ACHN (cell line): ENCODE data around the gene DRG2.

Experiments used
- DNase-seq: peaks from one replicate; pipeline ENCODE4 v3.0.0-alpha.2; 2015
- in situ Hi-C: cut with HindIII; loops from 2 replicates; pipeline ENCODE4 v1.10.0; 2017; ENCODE audit warnings: low sequenced_read_pairs, low pct_ligation_motif_present, low pct_unique_long_range_greater_than_20kb

The DRG2 gene

DNA sequence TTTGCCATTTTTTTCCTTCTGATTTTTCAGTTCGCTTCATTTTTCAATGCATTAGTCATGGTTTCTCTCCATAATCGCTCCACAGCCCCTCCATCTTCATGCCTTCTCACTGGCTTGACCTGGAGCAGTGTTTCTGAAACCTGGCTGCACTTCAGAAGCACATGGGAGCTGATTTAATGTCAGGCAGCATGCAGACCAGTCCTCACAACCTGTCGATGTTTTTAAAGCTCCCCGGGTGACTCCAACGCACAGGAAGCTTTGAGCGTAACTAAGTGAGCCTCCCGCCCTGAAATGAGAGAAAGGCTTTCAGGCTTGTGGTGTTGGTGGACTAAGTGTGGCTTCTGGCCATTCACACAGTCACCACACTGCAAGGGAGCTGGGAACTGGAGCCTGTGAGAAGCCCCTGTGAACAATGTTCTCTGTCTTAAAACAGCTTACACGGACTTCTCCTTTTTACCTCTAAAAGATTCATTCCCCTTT lies 16.8 kb upstream of the DRG2 start:
- no peak for DNase-seq
- in situ Hi-C loops, result no loop called here

GRCh38 chr17:18071751-18072150 lies 16.0 kb upstream of the DRG2 start:
- no peak for DNase-seq
- in situ Hi-C loops, result no loop called here

GRCh38 chr17:18074566-18075272 lies 13.0 kb upstream of the DRG2 start:
- in situ Hi-C loops, result no loop called here
- no peak for DNase-seq

- DNase-seq, result no peak
- in situ Hi-C loops, result no loop called here
These were observed 10.8 kb upstream of the DRG2 start for GRCh38 chr17:18076936-18077335.

DNA sequence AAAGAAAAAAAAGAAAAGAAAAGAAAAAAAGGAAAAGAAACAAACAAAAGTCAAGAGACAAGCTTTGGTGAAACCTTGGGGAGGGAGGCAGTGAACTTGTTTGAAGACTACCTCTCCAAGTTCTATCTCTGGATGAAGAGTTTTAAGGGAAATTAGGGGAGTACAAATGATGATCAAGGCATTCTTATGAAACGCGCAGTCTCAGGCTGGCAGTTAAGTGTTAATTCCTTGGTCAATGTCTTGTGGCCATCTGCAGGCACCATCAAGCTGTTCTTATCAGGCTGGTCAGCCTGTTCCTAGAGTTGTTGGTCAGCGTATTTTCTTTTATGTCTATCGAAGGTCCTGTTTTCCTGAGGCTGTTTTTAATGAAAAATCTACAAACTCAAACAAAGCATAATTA lies 8.2 kb upstream of the DRG2 start:
- in situ Hi-C loops, result no loop called here
- DNase-seq, result no peak

DNA sequence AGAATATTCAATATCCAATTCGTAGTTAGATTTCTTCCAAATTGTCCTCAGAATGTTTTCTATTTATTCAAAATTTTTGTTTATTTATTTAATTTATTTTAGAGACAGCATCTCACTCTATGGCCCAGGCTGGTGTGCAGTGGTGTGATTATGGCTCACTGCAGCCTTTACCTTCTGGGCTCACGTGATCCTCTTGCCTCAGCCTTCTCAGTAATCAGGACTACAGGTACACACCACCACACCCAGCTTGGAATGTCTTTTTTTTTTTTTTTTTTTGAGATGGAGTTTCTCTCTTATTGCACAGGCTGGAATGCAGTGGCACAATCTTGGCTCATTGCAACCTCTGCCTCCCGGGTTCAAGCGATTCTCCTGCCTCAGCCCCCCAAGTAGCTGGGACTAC lies 3.5 kb upstream of the DRG2 start:
- in situ Hi-C loops, result no loop called here
- no peak for DNase-seq

GRCh38 chr17:18089613-18090012 lies 1.9 kb downstream of the DRG2 start:
- in situ Hi-C loops, result no loop called here
- DNase-seq, result no peak

GRCh38 chr17:18093616-18094408 lies 6.1 kb downstream of the DRG2 start:
- peak; percentile 55 for DNase-seq
- in situ Hi-C loops, result no loop called here

- in situ Hi-C loops, result no loop called here
- DNase-seq, result no peak
These were observed 6.7 kb downstream of the DRG2 start for GRCh38 chr17:18094409-18094807.

GRCh38 chr17:18099516-18099915 lies 11.8 kb downstream of the DRG2 start:
- in situ Hi-C loops, result no loop called here
- DNase-seq, result no peak

- in situ Hi-C loops, result no loop called here
- DNase-seq, result no peak
These were observed 12.9 kb downstream of the DRG2 start for GRCh38 chr17:18100616-18101015.

DNA sequence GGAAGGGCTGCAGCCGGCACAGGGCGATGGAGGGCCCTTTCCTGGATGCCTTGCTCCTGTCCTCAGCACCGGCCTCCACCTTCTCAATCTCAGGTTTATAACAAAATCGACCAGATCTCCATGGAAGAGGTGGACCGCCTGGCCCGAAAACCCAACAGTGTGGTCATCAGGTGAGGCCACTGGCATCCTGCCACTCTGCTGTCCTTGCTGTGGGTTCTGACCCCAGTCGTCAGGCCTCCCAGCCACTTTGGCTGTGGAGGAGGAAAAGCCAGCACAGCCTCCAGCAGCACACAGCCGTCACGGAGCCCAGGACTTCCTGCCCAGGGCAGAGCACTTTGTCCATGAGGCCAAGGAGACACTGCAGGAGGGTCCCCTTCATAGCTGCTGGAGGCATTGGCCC lies 14.1 kb downstream of the DRG2 start:
- in situ Hi-C loops, result no loop called here
- DNase-seq, result no peak

- DNase-seq, result no peak
- in situ Hi-C loops, result no loop called here
These were observed 14.9 kb downstream of the DRG2 start for GRCh38 chr17:18102640-18103039.

- DNase-seq, result no peak
- in situ Hi-C loops, result no loop called here
These were observed 17.3 kb downstream of the DRG2 start for GRCh38 chr17:18105027-18105426.

DNA sequence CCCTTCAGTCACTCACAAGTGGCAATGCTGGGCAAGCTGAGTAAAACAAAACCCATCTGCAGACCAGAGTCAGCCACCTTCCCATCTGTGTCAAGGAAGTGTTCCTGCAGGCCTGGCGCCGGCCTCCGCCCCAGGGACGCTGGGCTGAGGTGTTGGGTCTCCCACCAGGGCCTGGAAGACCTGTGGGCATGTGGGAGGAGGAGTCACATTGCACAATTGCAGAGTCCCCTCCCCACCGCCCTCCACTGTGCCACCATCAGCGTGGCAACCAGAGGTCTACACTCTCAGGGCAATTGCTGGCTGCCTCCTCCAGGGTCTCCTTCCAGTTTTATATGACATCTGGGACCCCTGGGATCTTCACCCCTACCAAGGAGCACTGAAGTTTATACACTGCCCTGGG lies 17.8 kb downstream of the DRG2 start:
- in situ Hi-C loops, result no loop called here
- no peak for DNase-seq

GRCh38 chr17:18106211-18106610 lies 18.5 kb downstream of the DRG2 start:
- DNase-seq, result no peak
- in situ Hi-C loops, result no loop called here

DNA sequence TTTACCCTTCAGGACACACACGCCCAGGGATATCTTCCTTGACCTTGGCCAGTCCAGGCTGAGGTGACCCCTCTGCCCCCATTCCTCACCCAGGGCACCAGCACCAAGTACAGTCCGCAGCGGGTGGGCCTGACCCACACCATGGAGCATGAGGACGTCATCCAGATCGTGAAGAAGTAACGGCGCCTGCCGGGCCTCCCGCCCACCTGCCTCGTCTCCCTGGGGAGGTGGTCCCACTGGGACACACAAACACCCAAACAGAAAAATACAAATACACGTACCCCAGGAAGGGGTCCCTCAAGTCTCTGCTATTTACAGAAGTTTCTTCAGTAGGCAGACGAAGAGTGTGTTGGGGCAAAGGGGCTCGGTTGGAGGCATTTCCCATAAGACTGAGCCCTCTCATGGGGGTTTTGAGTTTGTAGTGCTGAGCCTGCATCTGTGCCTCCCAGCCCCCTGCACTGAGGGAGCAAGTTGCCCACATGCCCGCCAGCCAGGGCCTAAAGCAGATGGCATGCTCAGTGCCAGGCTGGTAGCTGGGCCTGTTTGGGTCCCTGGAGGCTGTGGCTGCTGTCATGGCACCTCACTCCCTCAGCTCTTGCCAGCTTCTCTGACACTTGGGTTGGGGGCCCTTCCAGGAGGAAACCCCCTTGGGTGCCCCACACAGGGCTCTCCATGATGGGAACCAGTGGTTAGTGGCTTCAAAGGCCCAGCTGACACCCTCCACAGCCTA lies 19.5 kb downstream of the DRG2 start:
- no peak for DNase-seq
- in situ Hi-C loops, result no loop called here

DNA sequence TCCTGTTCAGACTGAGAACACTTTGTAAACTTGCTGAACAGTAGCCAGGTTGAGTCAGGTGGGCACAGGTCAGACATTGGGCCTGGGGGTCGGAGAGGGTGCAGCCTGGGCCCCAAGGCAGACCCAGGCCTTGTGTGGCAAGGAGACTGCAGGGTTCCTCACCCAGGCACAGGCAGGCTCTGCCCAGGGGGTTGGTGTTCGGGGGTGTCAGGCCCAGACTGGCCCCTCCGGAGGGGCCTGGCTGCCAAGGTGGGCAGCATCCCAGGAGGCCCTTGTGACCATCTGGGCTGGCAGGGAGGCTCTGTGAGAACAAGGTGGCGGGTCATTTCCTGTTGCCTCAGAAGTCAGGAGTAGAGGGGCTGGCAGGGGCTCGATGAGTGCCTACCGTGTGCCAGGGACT lies 20.2 kb downstream of the DRG2 start:
- in situ Hi-C loops, result no loop called here
- no peak for DNase-seq
